ENCODE data around the gene ACTL10.

DNA sequence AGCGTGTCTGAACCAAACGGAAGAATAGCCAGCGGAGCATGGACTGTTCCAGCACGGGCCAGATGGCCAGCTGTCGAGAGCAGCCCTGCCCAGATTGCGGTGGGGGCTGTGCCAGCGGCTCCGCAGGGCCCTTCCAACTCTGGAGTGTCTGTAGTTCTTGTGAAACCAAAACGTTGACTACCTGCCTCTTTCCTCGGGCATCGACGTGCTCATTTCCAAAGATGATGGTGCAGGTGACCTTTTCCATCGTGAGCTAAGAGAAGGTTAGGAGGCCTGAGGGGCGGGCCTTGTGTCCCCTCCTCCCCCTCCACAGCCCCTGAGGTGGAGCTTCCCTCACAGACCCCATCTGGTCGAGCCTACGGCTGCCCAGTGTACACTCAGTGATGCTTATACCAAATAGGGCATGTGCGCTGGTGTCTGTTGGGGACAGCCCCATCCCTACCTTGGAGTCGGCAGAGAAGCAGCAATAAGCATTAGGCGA, 17.5 kb upstream of the ACTL10 start:
- TF ChIP-seq, protein P1, sequence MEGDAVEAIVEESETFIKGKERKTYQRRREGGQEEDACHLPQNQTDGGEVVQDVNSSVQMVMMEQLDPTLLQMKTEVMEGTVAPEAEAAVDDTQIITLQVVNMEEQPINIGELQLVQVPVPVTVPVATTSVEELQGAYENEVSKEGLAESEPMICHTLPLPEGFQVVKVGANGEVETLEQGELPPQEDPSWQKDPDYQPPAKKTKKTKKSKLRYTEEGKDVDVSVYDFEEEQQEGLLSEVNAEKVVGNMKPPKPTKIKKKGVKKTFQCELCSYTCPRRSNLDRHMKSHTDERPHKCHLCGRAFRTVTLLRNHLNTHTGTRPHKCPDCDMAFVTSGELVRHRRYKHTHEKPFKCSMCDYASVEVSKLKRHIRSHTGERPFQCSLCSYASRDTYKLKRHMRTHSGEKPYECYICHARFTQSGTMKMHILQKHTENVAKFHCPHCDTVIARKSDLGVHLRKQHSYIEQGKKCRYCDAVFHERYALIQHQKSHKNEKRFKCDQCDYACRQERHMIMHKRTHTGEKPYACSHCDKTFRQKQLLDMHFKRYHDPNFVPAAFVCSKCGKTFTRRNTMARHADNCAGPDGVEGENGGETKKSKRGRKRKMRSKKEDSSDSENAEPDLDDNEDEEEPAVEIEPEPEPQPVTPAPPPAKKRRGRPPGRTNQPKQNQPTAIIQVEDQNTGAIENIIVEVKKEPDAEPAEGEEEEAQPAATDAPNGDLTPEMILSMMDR (IDR thresholded peaks at IDR 0.05): no peak
- no peak for TF ChIP-seq POLR2A (IDR thresholded peaks at IDR 0.05)
